Measurements from ENCODE around the gene AQP6. TPM values are rescaled to one million over a fixed set of nuclear protein-coding genes. Genes with fewer than 3 reads are reported as not detected.
A peak's percentile ranks its signal among the peaks of the same experiment; 100 is the strongest.

AQP6 gene
- total RNA-seq, 1 donor from 2014 or later, result 0.37 TPM

- Mint-ChIP-seq H3K9me3 (ENCODE audit: unreplicated experiment) (peaks cover 11% of the 10 kb centered on the region), H3K4me1 (ENCODE audit: low read depth, unreplicated experiment) (peaks cover 3% of the 10 kb centered on the region), H3K4me3 (ENCODE audit: unreplicated experiment) (peak within 1 kb of the TSS; percentile 80), H3K27ac (ENCODE audit: unreplicated experiment) (no peak within 1 kb of the TSS), H3K36me3 (ENCODE audit: unreplicated experiment) (peaks cover 10% of the 10 kb centered on the region), H3K27me3 (ENCODE audit: unreplicated experiment) (peaks cover 38% of the 10 kb centered on the region)
- DNase-seq, result no peak
- TF ChIP-seq, protein P1, sequence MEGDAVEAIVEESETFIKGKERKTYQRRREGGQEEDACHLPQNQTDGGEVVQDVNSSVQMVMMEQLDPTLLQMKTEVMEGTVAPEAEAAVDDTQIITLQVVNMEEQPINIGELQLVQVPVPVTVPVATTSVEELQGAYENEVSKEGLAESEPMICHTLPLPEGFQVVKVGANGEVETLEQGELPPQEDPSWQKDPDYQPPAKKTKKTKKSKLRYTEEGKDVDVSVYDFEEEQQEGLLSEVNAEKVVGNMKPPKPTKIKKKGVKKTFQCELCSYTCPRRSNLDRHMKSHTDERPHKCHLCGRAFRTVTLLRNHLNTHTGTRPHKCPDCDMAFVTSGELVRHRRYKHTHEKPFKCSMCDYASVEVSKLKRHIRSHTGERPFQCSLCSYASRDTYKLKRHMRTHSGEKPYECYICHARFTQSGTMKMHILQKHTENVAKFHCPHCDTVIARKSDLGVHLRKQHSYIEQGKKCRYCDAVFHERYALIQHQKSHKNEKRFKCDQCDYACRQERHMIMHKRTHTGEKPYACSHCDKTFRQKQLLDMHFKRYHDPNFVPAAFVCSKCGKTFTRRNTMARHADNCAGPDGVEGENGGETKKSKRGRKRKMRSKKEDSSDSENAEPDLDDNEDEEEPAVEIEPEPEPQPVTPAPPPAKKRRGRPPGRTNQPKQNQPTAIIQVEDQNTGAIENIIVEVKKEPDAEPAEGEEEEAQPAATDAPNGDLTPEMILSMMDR (IDR thresholded peaks at IDR 0.05; ENCODE audit: partially characterized antibody, unreplicated experiment), result no peak
These were observed 11.4 kb upstream of the AQP6 start, which contains the start of gene AQP5 for GRCh38 chr12:49961111-49961922. AQP5 (plus strand) TSS chr12:49961872; CDS start chr12:49962018, 146 bp downstream.

DNA sequence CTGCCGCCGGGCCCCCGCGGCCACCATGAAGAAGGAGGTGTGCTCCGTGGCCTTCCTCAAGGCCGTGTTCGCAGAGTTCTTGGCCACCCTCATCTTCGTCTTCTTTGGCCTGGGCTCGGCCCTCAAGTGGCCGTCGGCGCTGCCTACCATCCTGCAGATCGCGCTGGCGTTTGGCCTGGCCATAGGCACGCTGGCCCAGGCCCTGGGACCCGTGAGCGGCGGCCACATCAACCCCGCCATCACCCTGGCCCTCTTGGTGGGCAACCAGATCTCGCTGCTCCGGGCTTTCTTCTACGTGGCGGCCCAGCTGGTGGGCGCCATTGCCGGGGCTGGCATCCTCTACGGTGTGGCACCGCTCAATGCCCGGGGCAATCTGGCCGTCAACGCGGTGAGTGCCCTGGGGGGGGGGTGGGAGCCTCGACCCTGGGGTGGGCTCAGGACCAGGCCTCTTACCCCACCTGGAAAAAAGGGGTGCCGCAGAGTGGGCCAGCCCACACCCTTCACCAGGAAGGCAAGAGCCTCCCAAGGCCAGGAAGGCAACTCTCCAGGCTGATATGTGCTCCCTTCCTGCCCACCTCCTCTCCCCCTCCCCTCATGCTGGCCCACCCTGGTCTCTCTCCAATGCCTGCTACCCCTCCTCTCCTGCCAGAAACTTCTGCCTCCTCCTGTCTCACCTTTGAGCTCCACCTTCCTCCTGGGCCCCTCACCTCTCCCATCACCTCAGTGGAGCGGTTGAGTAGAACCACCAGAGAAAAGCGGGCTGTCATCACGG lies 10.6 kb upstream of the AQP6 start:
- DNase-seq, result no peak
- H3K36me3 Mint-ChIP-seq (ENCODE audit: unreplicated experiment), result peaks cover 10% of the 10 kb centered on the region
- peaks cover 32% of the 10 kb centered on the region for H3K27me3 Mint-ChIP-seq (ENCODE audit: unreplicated experiment)

DNA sequence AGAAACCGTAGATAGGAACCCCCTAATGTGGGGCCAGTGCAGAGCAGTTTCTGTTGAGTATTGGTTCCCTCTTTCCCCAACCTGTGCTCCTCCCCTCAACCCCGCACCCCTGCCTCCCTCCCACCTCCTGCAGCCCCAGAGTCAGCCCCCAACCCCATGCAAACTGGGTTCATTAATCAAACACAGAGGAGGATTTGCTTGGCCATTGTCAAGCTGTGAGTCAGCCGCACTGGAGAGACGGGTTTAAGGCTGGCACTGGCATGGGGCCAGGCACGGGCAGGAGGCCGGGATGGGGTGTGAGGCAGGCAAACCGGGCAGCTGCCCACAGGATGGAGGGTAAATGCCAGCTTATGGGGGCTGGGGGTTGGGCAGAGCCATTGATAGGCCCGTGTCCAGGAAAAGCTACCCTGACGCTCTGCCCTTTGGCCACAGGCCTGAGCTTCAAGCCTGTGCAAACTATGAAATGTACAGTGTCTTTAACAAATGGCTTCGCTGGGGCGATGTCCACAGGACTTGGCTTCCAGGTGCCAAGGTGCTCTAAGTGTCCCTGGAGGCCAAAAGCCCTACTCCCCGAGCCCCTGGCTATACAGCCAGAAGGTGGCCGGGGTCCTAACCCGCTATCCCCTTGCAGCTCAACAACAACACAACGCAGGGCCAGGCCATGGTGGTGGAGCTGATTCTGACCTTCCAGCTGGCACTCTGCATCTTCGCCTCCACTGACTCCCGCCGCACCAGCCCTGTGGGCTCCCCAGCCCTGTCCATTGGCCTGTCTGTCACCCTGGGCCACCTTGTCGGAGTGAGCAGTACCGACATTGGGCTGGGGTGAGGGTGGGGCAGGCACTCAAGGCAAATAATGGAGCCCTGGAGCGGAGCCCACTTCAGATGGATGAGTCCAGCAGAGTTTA lies 9.6 kb upstream of the AQP6 start:
- H3K27me3 Mint-ChIP-seq (ENCODE audit: unreplicated experiment), result peaks cover 26% of the 10 kb centered on the region
- peaks cover 14% of the 10 kb centered on the region for H3K9me3 Mint-ChIP-seq (ENCODE audit: unreplicated experiment)
- H3K36me3 Mint-ChIP-seq (ENCODE audit: unreplicated experiment), result peaks cover 10% of the 10 kb centered on the region
- peaks cover 3% of the 10 kb centered on the region for H3K4me1 Mint-ChIP-seq (ENCODE audit: low read depth, unreplicated experiment)
- TF ChIP-seq, protein P1 (IDR thresholded peaks at IDR 0.05; ENCODE audit: partially characterized antibody, unreplicated experiment), result no peak
- H3K27ac Mint-ChIP-seq (ENCODE audit: unreplicated experiment), result no peak overlapping the region
- no peak overlapping the region for H3K4me3 Mint-ChIP-seq (ENCODE audit: unreplicated experiment)
- no peak for DNase-seq

More for the DNA sequence above, 10.6 kb upstream of the AQP6 start:
- H3K9me3 Mint-ChIP-seq (ENCODE audit: unreplicated experiment), result peaks cover 14% of the 10 kb centered on the region
- TF ChIP-seq, protein P1 (IDR thresholded peaks at IDR 0.05; ENCODE audit: partially characterized antibody, unreplicated experiment), result no peak
- H3K4me3 Mint-ChIP-seq (ENCODE audit: unreplicated experiment), result no peak overlapping the region
- no peak overlapping the region for H3K27ac Mint-ChIP-seq (ENCODE audit: unreplicated experiment)
- H3K4me1 Mint-ChIP-seq (ENCODE audit: low read depth, unreplicated experiment), result peaks cover 3% of the 10 kb centered on the region

DNA sequence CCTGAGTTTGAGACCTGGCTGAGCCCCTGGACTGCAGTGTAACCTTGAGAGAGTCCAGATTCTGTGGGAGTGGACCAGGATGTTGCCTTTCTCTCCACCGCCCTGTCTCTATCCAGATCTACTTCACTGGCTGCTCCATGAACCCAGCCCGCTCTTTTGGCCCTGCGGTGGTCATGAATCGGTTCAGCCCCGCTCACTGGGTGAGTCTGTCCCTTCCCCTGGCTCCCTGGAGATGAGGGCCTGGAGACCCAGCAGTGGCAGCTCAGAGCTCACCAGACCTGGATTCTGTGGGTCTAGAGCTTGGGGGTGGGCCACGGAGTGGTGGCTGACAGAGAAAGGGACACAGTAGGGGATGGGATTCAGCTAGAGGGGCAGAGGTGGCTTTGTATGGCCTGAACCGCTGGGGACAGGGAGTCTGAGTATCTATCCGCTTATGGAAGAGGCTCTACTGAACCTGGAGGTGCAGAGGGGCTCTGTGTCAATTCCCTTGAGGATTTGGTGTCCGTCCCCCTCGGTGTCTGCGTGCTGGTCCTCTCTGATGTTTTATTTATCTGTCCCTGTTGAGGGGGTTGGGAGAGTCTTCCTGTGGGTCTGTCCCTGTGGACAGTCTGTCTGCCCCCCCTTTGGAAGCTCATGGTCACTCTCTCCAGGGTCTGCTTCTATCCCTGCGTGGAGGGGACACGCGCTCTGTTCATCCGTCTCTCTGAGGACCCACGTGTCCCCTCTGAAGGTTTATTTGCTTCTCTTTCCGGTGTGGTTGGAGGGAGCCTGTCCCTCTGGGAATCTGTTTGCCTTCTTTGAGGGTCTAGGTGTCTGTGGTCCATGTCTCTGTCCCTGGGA lies 8.6 kb upstream of the AQP6 start:
- DNase-seq, result no peak
- peaks cover 17% of the 10 kb centered on the region for H3K27me3 Mint-ChIP-seq (ENCODE audit: unreplicated experiment)

More for the DNA sequence above, 8.6 kb upstream of the AQP6 start:
- peaks cover 3% of the 10 kb centered on the region for H3K4me1 Mint-ChIP-seq (ENCODE audit: low read depth, unreplicated experiment)
- H3K4me3 Mint-ChIP-seq (ENCODE audit: unreplicated experiment), result no peak overlapping the region
- peaks cover 10% of the 10 kb centered on the region for H3K36me3 Mint-ChIP-seq (ENCODE audit: unreplicated experiment)
- TF ChIP-seq, protein P1 (IDR thresholded peaks at IDR 0.05; ENCODE audit: partially characterized antibody, unreplicated experiment), result no peak
- H3K27ac Mint-ChIP-seq (ENCODE audit: unreplicated experiment), result no peak overlapping the region
- H3K9me3 Mint-ChIP-seq (ENCODE audit: unreplicated experiment), result peaks cover 14% of the 10 kb centered on the region
